ENCODE measurements around the gene TUBB8. TPM values are rescaled to one million over a fixed set of nuclear protein-coding genes. Genes with fewer than 3 reads are reported as not detected.

The TUBB8 gene
- total and polyA plus RNA-seq, 3 donors from 2014 or later: 0.63 to 2.0 (median 1.4) TPM

DNA sequence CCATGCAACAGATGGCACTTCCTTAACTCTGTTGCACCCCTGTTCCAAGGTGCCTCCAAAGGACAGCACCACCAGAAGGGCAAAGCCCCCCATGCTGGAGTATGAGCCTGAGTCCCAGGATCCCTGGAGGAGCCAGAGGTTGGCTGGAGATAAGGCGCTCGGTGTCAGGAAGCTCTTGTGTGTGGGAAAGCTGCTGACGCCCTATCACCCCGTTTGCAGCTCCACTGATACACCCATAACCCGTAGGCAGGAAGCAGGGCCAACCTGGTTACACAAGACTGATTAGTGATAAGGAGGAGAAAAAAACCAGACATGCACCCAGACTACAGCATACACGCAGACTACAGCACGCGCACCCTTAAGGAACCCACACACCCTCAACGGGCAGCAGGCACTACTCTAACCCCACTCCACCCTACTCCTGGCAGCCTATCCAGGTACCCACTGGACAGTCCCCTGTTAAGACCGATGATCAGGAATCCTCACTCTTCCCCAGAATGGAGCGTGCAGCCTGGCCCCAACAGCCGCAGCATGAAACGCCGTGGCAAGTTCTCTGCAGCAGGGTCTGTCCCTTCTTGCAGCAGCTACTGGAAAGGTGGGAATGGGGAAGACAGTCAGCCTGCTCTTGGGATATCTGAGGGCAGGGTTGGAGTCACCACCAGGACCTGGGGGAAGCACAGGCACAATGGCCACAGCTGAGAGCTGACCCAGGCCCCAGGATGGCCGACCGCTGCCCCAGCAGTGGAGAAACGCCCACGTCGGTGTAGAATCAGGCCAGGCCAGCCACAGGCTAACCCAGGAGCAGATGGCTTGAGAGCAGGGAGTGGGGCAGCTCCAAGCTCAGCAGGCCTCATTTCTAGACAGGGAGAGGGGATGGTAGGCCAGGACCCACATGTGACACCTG, 38.3 kb upstream of the TUBB8 start:
- intact Hi-C loops (cut with DNase I; ENCODE audit: low total_unique reads): no loop called here
- 82 to 91% methylated on average over 9 to 19 of the region's 19 CpGs for WGBS, 2 donors
- Histone ChIP-seq H3K4me1 (no peaks in the 10 kb centered on the region), H3K27ac (no peak overlapping the region), H3K27me3 (no peaks in the 10 kb centered on the region), H3K36me3 (ENCODE audit: low read depth, missing control alignments) (no peaks in the 10 kb centered on the region), H3K4me3 (no peak overlapping the region), H3K9me3 (no peaks in the 10 kb centered on the region)
- DNase-seq: no peak
- TF ChIP-seq POLR2A (IDR thresholded peaks at IDR 0.05): no peak

DNA sequence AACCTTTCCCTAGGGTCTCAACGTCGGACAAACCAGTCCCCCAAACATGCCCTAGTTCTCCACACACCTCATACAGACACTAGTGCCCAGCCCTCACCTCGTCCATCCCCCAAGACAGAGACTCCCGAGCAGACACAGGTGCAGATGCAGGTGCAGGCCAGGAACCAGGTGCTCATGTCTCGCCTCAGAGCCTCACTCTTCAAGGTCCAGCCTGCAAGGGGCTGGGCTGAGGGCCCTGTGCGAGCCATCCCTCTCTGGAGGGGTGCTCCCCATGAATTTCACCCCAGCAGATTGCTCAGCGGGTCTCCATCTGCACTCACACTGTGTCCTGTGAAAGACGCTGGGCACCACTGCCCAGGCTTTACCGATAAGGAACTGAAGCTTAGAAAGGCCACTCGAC, 36.9 kb upstream of the TUBB8 start:
- no peak for TF ChIP-seq POLR2A (IDR thresholded peaks at IDR 0.05)
- TF ChIP-seq, protein P1, sequence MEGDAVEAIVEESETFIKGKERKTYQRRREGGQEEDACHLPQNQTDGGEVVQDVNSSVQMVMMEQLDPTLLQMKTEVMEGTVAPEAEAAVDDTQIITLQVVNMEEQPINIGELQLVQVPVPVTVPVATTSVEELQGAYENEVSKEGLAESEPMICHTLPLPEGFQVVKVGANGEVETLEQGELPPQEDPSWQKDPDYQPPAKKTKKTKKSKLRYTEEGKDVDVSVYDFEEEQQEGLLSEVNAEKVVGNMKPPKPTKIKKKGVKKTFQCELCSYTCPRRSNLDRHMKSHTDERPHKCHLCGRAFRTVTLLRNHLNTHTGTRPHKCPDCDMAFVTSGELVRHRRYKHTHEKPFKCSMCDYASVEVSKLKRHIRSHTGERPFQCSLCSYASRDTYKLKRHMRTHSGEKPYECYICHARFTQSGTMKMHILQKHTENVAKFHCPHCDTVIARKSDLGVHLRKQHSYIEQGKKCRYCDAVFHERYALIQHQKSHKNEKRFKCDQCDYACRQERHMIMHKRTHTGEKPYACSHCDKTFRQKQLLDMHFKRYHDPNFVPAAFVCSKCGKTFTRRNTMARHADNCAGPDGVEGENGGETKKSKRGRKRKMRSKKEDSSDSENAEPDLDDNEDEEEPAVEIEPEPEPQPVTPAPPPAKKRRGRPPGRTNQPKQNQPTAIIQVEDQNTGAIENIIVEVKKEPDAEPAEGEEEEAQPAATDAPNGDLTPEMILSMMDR (IDR thresholded peaks at IDR 0.05): no peak
- no peak overlapping the region for H3K27ac ChIP-seq
- no peak overlapping the region for H3K4me3 ChIP-seq
- intact Hi-C loops (cut with DNase I; ENCODE audit: low total_unique reads): no loop called here
- no peaks in the 10 kb centered on the region for H3K4me1 ChIP-seq
- H3K27me3 ChIP-seq: no peaks in the 10 kb centered on the region
- no peaks in the 10 kb centered on the region for H3K36me3 ChIP-seq (ENCODE audit: low read depth, missing control alignments)
- H3K9me3 ChIP-seq: no peaks in the 10 kb centered on the region
- 86 to 92% methylated on average over 5 to 10 of the region's 10 CpGs for WGBS, 2 donors
- DNase-seq: no peak

DNA sequence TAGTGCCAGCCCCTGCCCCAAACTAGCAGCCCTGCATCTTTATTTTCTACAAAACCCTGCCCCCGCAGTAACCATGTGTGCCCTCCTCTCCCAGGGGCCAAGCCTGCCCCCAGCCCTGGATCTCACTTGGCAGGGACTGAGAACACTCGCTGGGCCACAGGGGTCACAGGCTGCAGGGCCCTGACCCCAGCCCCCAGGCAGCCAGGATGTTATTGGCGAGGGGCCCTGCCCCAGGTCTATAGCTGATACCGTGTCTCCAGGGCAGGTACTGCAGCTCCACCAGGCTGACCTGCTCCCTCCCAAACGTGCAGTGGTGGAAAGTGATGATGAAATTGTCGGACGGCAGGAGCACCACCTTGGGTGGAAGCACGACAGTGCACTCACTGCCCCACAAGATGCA, 35.9 kb upstream of the TUBB8 start:
- intact Hi-C loops (cut with DNase I; ENCODE audit: low total_unique reads): no loop called here
- Histone ChIP-seq H3K4me1 (no peaks in the 10 kb centered on the region), H3K27me3 (no peaks in the 10 kb centered on the region), H3K4me3 (no peak overlapping the region), H3K36me3 (ENCODE audit: low read depth, missing control alignments) (no peaks in the 10 kb centered on the region), H3K27ac (no peak overlapping the region), H3K9me3 (no peaks in the 10 kb centered on the region)
- DNase-seq: no peak
- WGBS, 2 donors: 83 to 84% methylated on average over 2 to 8 of the region's 8 CpGs
- TF ChIP-seq, protein P1 (IDR thresholded peaks at IDR 0.05): no peak
- TF ChIP-seq POLR2A (IDR thresholded peaks at IDR 0.05): no peak

DNA sequence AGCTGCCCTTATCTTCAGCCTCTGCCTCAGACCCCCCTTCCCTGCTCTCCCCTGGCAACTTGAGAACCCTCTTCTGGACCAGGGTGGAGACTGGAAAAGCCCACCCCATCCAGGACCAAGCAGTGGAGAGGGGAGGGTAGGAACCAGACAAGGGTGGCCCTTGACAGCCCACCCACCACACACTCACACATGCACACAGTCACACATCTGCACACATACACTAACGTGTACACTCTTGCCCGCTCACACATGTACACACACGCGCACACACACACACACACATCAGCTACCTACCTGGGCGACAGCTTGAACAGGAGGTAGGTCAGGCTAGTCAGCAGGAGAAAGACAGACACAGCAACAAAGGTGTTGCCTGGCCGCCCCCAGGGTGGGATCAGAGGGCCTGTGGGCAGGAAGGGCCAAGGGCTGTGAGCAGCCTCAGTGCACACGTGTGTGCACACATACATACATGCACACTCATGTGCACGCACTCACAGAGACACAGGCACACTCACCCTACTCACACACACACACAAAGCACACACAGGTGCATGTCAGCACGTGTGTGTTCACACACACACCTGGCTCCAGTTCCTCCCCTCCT, 34.9 kb upstream of the TUBB8 start:
- no peaks in the 10 kb centered on the region for H3K36me3 ChIP-seq (ENCODE audit: low read depth, missing control alignments)
- WGBS, 2 donors: 84 to 91% methylated on average over 6 to 9 of the region's 9 CpGs
- H3K9me3 ChIP-seq: no peaks in the 10 kb centered on the region
- intact Hi-C loops (cut with DNase I; ENCODE audit: low total_unique reads): no loop called here
- no peak overlapping the region for H3K4me3 ChIP-seq
- H3K27me3 ChIP-seq: no peaks in the 10 kb centered on the region
- TF ChIP-seq, protein P1 (IDR thresholded peaks at IDR 0.05): no peak
- no peak for TF ChIP-seq POLR2A (IDR thresholded peaks at IDR 0.05)
- no peak overlapping the region for H3K27ac ChIP-seq
- DNase-seq: no peak
- no peaks in the 10 kb centered on the region for H3K4me1 ChIP-seq

DNA sequence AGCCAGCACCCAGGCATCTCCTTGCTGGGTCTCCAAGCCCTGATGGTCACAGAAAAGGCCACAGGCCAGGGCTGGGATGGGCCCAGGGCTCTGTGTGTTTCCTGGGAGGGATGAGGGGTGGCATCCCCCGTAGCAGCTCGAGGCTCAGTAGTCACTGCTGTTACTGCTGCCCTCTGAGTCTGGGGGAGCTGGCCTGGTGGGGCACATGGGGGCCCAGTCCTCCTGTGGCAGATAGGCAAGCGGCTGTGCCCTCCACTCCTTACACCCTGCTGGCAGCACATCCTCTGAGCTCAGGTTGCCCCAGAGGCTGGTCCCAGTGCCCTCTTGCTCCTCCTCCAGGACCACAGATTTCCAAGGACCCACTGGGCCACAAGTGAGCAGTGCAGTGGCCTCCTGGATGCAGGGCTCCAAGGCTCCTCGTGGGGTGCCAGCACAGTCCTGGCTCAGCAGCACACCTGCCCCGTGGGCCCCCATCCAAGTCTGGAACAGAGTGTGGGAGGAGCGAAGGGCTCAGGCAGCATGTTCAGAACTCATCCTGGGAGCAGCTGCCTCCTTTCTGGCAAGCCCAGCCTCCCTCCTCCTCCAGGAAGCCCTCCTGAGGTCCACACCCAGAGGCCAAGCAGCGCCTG, 31.5 kb upstream of the TUBB8 start:
- TF ChIP-seq, protein P1 (IDR thresholded peaks at IDR 0.05): no peak
- no peak for TF ChIP-seq POLR2A (IDR thresholded peaks at IDR 0.05)
- WGBS, 2 donors: 79 to 87% methylated on average over 7 of the region's 7 CpGs
- DNase-seq: no peak
- intact Hi-C loops (cut with DNase I; ENCODE audit: low total_unique reads): no loop called here
- Histone ChIP-seq H3K4me1 (no peaks in the 10 kb centered on the region), H3K9me3 (no peaks in the 10 kb centered on the region), H3K4me3 (no peak overlapping the region), H3K36me3 (ENCODE audit: low read depth, missing control alignments) (no peaks in the 10 kb centered on the region), H3K27ac (no peak overlapping the region), H3K27me3 (no peaks in the 10 kb centered on the region)

Data from testis (tissue), 3 donors.